Hematopoietic multipotent progenitor cell treated with erythropoietin and hydrocortisone succinate and interleukin-3 and kit ligand, for 8 days (in vitro differentiated cells): ENCODE measurements around the gene PDE6B.
"Not testable (repeated sequence)": the region's sequence is repeated elsewhere in the genome, so short reads cannot be mapped to it uniquely, and the experiment has no call there.

Experiments
- DNase-seq: peaks from one replicate; pipeline ENCODE4 v3.0.0-alpha.2; 2015

The PDE6B gene

DNA sequence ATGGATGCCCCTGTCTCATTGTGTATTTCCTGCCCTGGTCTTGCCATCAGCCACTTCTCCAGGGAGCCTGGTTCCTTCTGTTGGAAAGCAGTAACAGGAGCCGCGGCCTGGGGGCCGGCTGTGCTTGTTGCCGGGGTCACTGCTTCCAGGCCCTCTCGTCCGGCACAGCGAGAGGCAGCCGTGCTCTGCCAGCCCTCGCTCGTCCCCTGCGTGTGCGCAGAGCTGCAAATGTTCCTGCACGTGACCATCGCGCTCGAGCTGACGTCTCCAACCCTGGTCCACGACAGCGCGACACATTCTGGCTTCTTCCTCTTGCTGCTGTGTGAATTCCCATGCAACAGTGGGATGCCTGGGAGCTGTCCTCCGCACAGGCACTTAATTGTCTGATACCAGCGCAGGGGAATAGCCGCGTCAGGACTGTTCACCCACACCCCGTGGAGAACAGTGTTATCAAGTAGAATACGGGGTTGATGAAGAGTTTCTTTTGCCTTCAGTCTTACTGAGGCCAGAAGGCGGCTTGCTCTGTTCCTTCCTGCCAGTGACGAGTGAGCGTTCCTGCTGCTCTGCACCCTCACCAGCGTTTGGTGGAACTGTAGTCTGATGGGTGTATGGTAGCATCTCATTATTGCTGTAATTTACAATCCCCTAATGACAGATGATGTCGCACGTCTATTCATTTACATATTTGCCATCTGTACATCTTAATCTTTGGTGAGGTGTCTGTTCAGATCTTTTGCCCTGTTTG is 12.3 kb downstream of the PDE6B start:
- DNase-seq, result no peak

DNA sequence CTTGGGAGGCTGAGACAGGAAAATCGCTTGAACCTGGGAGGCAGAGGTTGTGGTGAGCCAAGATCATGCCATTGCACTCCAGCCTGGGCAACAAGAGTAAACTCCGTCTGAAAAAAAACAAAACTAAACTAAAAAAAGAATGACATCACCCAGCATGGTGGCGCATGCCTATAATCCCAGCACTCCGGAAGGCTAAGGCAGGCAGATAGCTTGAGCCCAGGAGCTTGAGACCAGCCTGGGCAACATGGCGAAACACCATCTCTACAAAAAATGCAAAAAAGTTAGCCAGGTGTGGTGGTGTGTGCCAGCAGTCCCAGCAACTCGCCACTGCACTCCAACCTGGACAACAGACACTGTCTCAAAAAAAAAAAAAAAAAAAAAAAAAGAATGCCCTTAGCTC is 17.0 kb downstream of the PDE6B start:
- DNase-seq, result not testable (repeated sequence)

DNA sequence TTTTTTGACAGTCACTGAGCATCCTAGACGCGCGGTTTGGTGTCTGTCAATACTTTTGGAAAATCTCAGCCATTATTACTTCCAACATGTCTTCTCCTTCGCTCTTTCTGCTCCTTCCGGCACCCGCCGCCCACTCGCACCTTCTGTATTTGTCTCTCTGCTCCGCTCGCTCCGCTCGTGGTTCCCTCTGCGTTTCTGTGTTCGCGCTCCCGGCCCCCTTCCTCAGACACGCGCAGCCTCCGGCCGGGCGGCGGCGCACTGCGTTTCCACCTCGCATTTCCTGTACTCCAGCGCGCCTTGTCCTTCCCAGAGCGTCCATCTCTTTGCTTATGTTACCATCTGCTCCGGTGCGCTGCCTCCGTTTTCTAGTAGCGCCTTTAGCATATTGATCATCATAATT is 21.1 kb downstream of the PDE6B start:
- DNase-seq, result no peak

DNA sequence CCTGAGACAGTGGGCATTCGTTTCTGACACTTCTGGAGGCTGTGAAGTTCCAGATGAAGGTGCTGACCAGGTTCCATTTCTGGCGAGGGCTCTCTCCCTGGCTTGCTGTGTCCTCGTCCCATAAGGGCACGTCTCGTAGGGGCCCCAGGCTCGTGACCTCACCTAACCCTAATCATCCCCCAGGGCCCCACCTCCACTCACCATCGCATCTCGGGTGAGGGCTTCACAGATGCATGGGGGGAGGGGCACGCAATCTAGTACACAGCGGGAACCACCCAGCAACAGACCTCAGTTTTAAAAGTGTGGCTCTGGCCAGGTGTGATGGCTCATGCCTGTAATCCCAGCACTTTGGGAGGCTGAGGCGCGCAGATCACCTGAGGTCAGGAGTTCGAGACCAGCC is 22.1 kb downstream of the PDE6B start:
- DNase-seq, result no peak

DNA sequence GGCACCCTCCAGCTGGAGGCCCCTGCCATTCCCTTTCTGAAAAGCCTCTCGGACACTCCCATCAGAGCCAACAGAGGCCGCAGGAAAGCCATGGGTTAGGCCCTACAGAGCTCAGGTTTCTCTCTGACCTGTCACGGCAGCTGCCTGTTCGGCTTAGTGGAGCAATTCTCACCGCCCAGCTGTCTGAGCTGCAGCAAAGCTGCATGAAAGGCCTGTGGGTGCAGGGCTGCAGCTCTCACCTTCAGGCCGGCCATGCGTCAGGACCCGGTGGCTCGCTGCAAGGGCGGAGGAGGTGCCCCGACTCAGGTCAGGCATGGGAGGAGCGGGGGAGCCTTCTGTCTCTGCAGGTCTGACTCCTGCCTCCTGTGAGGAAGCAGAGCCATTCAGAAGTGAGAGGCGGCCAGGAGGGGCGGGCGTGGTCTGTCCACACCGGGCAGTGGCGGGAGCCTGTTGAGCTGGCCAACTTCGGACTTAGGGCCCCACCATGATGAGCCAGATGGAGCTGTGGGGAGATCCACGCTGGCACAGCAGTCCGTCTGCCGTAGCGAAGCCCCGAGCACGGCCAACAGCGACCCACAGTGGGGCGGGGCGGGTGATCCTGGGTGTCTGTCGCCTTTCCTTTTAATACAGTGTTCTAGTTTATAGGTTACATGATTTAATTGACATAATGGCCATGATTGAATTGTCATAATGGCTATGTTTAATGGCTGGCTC is 23.4 kb downstream of the PDE6B start:
- no peak for DNase-seq

DNA sequence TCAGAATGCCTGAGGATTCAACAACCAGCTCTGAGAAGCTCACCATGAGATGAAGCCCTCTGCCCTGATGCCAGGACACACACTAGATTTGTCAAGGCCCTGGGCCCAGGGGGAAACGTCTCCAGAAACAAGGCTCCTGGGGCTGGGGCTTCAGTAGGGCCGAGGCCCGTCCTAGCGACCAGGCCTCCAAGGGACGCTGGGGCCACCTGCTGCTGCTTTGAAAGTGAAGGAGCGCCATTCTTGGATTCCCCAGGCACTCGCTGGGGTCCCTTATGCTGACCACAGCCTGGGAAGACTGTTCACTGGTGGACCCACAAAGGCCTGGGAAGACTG is 23.9 kb downstream of the PDE6B start:
- DNase-seq, result no peak

DNA sequence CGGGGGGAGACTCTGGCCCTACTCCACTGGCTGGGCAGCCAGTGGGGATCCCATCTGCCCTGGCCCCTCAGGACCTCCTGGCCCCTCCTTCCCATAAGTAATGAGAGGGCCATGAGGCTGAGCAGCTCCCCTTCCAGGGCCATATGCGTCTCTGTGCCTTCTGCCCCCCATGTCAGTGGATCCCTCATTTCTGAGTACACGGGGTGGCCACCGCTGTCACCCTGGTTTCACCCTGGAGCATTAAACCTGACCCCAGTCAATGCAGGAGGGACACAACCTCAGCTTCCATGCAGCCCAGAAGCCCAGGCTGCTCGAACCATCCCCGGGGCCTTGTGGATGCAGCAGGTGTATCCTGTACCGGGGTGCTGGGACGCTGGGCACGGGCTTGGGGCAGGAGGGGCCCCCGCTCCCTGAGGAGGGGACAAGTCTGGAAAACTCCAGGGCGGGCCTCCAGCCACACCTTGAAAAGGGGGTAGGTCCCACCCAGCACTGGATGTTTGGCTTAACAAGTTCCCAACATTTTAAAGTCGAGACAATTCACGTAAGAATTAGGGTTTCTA is 24.5 kb downstream of the PDE6B start:
- DNase-seq, result no peak

DNA sequence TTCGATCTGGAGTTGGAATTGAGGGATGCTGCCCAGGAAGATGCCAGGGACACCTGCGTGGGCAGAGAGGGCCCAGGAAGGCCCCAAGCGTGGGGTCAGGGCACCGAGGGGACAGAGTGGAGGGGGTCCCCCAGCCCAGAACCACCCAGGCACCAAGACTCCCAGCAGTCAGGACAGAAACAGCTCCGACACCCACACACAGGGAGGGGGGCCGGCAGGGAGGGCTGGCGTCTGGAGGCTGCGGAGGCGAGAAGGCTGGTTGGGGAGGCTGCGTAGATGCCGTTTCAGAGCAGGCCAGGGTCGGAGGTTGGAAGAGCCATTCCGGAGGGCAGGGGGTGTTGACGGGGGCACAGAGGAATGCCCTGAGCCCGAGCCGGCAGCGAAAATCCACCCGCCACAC is 25.1 kb downstream of the PDE6B start:
- DNase-seq, result no peak

DNA sequence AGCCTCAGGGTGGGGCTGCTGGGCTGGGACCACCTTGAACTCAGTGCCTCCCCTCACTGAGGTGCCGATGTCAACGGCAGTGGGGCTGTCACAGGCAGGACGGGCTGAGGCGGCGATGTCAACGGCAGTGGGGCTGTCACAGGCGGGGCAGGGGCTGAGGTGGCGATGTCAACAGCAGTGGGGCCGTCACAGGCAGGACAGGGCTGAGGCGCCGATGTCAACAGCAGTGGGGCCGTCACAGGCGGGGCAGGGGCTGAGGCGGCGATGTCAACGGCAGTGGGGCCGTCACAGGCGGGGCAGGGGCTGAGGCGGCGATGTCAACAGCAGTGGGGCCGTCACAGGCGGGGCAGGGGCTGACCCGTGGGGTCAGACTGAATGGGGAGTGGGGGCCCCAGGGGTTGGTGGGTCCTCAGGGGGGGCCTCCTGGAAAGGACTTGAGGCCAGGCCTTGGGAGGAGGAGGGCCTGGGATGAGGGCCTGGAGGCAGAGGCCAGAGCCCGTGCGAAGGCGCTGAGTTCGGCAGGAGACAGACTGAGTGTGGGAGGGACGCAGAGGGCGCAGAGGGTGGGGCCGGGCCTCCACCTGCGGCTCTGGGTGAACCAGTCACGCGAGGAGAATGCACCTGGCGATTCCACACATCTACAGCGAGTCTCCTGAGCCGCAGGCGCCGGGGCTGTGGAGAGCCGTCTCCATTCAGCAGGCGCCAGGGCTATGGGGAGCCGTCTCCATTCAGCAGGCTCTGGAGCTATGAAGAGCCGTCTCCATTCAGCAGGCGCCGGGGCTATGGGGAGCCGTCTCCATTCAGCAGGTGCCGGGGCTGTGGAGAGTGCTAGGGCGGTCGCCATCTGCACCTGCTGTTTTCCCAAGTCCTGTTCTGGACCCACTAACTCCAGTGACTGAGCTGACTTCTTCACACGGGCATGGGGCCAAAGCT is 25.8 kb downstream of the PDE6B start:
- DNase-seq, result no peak

DNA sequence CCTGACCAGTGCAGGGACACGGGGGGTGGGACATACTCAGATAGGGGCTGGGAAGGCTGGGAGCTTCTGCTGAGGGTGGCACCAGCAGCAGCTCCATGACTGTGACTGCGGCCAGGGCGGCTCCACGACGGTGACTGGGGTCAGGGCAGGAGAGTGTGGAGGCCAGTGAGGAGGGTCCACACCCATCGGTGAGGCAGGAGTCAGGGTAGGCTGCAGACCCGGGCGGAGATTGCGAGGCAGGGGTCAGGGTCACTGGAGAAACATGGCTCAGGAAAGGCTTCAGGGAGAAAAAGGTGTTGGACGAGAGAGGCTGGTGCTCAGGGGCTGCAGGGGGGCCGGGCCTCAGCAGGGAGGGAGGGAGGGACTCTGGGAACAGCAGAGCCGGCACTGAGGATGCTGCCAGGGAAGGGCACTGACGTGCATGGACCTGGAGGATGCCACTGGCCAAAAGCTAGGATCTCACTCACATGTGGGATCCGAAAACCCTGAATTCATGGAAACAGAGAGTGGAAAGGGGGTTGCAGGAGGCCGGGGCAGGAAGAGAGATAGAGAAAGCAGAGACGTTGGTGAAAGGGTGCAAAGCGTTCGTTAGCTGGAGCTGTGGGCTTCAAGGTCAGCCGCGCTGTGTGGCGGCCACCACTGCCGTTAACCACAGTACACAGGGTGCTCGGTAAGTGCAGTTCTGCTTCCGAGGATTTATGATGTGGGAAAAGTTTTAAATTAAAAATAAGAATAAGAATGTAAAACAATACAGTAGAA is 26.7 kb downstream of the PDE6B start:
- no peak for DNase-seq

DNA sequence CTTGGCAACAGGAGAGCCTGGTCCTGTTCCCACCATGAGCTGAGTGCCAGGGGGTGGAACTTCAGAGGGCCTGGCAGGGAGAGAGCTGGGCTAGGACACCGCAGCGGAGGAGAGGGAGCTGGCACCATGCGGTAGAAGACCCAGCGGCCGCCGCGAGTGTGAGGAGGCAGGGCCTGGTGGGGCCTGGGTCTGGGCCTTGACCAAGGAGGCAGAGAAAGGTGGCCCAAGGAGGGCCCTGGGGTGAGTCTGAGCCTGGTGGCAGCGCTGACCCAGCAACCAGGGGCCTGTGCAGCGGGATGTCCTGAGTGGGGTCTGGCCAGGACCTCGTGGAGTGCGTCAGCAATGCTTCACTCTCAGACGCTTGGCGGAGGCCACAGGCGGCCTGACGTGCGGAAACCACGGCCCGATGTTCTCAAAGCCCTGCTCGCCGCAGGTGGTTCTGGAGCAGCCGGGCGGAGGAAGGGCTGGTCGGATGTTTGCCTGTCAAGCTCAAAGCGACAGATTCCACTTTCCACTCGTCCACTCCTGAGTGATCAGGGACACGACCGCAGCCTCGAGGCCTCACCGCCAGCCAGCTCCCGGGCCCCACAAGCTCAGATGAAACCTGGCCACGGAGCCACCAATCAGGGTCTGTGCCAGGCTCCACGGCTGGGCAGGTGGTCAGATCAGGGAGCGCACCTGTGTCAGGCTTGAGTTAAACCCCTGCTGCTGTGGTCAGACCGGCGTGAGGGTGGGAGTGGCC is 27.9 kb downstream of the PDE6B start:
- no peak for DNase-seq

DNA sequence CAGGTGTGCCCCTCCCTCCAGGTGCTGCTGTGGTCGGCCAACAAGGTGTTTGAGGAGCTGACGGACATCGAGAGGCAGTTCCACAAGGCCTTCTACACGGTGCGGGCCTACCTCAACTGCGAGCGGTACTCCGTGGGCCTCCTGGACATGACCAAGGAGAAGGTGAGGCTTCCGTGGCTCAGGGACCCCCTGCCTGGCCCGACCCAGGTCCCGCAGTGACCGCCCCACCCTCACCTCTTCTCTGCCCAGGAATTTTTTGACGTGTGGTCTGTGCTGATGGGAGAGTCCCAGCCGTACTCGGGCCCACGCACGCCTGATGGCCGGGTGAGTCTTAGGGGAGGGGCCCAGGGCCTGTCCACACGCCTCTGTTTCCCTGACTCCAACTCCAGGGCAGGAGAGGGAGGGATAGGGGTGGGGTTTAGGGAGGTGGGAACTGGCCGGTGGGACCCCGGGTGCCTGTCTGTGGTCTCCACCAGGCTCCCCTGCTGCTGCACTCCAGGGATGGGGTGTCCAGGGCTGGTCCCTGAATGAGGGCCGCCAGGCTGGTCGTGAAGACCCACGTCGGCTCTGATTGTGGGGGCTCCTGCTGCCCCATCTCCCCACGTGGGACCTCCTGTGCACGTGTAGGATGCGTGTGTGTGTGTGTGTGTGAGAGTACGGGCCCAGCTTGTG is 28.6 kb downstream of the PDE6B start:
- DNase-seq, result no peak

DNA sequence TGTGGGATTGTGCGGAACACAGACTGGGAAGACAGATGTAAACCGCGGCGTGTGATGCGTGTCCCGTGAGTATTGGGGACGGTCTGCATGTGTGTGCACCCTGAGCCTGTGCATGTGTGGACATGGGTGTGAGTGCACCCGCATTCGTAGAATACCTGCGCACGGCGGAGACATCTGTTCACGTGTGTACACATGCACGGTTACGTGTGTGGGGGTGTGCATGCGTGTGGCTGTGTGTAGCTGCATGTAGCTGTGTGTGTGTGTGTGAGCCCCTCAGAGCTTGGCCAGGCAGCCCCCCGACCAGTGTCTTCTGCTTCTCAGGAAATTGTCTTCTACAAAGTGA is 29.1 kb downstream of the PDE6B start:
- DNase-seq, result no peak

DNA sequence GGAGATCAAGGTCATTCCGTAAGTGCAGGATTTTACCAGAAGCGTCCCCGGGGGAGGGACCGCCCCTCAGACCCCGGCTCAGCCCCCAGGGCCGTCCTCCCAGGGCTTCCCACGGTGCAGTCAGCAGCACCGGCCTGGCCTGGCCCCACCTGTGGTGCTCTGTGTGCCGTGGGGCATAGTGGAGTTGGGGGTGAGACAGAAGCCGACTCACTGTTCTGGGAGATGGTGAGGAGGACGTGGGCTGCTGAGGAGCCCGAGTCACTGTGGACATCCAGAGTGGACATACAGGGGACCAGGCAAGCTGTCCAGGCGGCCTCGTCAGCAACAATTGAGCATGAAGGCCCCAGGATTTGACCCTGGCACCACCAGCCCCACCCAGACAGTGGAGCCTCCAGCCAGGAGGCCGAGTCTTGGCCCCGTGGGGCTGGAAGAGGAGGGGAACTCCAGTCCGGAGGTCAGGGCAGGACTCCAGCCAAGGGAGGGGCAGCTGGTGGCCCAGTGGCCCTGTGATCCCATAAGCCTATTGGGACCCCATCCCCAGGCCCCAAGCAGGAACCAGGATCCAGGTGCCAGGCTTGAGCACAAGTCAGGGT is 29.6 kb downstream of the PDE6B start:
- DNase-seq, result no peak

DNA sequence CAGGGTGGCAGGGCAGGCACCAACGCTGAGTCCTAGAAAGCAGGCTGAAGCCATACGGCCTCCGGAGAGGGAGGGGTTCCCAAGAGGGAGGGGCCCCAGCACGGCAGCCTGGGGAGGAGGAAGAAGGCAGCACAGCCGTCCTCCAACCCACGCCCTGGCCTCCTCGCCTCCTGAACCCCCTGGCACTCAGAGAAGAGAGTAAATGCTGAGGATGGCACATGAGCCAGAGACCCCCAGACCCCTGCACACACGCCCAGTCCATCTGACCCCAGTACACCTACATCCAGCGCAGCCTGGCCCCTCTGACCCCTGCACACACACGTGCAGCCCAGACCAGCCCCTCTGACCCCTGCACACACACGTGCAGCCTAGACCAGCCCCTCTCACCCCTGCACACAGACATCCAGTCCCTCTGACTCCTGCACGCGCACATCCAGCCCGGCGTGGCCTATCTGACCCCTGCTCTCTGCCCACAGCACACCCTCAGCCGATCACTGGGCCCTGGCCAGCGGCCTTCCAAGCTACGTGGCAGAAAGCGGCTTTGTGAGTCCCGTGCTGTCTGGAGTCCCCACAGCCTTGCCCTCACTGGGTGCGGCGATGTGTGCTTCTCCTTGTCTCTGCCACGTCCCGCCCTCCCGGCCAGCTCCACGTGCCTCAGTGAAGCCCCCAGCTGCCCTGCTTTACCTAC is 30.2 kb downstream of the PDE6B start:
- DNase-seq, result no peak

DNA sequence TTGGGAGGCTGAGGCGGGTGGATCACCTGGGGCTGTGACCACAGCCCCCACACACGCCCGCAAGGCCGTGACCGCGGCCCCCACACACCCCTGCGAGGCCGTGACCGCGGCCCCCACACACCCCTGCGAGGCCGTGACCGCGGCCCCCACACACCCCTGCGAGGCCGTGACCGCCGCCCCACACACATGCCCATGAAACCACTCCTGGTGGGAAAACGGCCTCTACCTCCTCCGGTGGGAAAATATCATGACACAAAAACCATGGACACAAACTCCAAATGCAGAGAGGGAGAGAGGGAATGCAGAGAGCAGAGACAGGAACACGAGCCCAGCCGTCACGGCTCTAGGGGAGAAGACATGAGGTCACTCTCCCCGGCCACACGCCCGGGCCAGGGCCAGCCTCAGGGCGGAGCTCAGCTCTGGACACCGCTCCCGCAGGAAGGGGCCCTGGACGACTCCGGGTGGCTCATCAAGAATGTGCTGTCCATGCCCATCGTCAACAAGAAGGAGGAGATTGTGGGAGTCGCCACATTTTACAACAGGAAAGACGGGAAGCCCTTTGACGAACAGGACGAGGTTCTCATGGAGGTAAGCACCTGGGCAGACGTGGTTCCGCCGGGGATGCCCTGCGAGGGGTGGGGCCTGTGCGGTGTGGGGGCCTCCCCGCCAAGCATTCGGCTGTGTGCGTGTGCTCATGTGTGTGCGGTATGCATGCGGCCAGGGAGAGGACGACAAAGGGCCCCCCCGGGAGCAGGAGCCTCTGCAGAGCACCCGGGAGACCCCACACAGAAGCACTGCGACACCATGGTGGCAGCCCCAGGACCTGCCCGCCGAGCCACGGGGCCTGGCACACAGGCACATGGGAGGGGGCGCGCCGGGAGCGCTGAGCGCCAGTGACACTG is 31.3 kb downstream of the PDE6B start:
- DNase-seq, result no peak

DNA sequence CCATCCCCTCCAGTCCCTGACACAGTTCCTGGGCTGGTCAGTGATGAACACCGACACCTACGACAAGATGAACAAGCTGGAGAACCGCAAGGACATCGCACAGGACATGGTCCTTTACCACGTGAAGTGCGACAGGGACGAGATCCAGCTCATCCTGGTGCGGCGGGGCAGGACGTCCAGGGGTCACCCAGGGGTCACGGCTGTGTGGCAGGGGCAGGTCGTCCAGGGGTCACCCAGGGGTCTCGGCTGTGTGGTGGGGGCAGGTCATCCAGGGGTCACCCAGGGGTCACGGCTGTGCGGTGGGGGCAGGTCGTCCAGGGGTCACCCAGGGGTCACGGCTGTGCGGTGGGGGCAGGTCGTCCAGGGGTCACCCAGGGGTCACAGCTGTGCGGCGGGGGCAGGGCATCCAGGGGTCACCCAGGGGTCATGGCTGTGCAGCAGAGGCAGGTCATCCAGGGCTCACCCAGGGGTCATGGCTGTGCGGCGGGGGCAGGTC is 32.0 kb downstream of the PDE6B start:
- no peak for DNase-seq

DNA sequence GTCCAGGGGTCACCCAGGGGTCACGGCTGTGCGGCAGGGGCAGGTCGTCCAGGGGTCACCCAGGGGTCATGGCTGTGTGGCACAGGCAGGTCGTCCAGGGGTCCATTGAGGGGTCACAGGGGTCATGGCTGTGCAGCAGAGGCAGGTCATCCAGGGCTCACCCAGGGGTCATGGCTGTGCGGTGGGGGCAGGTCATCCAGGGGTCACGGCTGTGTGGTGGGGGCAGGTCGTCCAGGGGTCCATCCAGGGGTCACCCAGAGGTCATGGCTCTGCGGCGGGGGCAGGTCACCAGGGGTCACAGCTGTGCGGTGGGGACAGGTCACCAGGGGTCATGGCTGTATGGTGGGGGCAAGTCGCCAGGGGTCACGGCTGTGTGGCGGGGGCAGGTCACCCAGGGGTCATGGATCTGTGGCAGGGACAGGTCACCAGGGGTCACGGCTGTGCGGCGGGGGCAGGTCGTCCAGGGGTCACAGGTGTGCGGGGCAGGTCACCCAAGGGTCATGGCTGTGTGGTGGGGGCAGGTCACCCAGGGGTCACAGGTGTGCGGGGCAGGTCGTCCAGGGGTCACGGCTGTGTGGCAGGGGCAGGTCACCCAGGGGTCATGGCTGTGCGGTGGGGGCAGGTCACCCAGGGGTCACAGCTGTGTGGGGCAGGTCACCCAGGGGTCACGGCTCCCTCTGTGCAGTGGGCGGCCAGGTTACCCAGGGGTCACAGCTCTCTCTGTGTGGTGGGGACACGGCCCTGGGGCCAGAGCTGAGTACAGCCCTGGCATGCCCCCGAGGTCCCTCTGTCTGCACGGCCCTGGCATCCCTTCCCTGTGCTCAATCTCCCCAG is 32.7 kb downstream of the PDE6B start:
- no peak for DNase-seq
